K562 (cell line): Measurements from ENCODE around the gene C1orf21. TPM values are rescaled to one million over a fixed set of nuclear protein-coding genes. Genes with fewer than 3 reads are reported as not detected.
A peak's percentile ranks its signal among the peaks of the same experiment; 100 is the strongest.

Experiments
- ATAC-seq: fragments of 200-7000 bp; cut with Tn5 transposase; 3 replicates; pipeline ENCODE4 v1.9.1; 2020; ENCODE audit warnings: moderate library complexity
- BruUV-seq: library from RNA; stranded (reverse); fragments of 400-500 nt; replicated peaks from 2 replicates; lab custom pipeline; 2021; lab: Mats Ljungman, UMichigan
- CTCF ChIA-PET: fragments of 300-600 bp; formaldehyde crosslinking; extraction: SDS; loops from one replicate; lab custom pipeline; 2021; ENCODE audit warnings: low intra/inter-chr PET ratio; lab: Yijun Ruan, JAX
- POLR2A ChIA-PET: fragments of 300-600, 350-650 bp; sonication (Branson Sonifier 250); formaldehyde crosslinking; extraction: SDS; loops from one replicate; lab custom pipeline; 2021; ENCODE audit warnings: antibody characterized with exemption, inconsistent platforms; lab: Yijun Ruan, JAX
- DNase-seq, 4 experiments: peaks; one replicate each; pipeline versions ENCODE4 v3.0.0 to v3.0.0-alpha.2; 2011 to 2018; ENCODE audit warnings: low spot score in 3 of 4, mixed read lengths in 3 of 4; ENCODE audit errors: extremely low read depth in 1 of 4
- FAIRE-seq: peaks from 2 replicates; lab custom pipeline; 2011; peaks lifted over from hg19 to GRCh38; lab: Jason Lieb, UNC
- H2AFZ ChIP-seq: 2 replicates; pipeline ENCODE4 v1.6.0; 2011; ENCODE audit warnings: low read depth, low read length, control low read depth, inconsistent platforms
- H3K27ac ChIP-seq: fragments of 200-600 bp; 3 replicates; pipeline ENCODE4 v1.8.0; 2011; ENCODE audit warnings: low read depth, mild to moderate bottlenecking, control low read depth, inconsistent platforms, low read length, moderate library complexity, mixed read lengths; ENCODE audit errors: extremely low read depth
- H3K27me3 ChIP-seq, 2 experiments: fragments of 300-600 bp in 1 of 2; 2 replicates in 1 of 2; 3 replicates in 1 of 2; pipeline versions ENCODE4 v1.6.0 to v1.8.0; 2011; ENCODE audit warnings: inconsistent platforms in 2 of 2, low read length in 2 of 2, mild to moderate bottlenecking in 1 of 2, mixed read lengths in 1 of 2, moderate library complexity in 1 of 2; ENCODE audit not compliant: control insufficient read depth in 2 of 2, insufficient read depth in 2 of 2
- H3K36me3 ChIP-seq: fragments of 300-600 bp; 3 replicates; pipeline ENCODE4 v1.8.0; 2011; ENCODE audit warnings: mild to moderate bottlenecking, low read length, inconsistent platforms; ENCODE audit not compliant: control insufficient read depth, insufficient read depth
- H3K4me1 ChIP-seq, 2 experiments: fragments of 200-600 bp in 1 of 2; replicated peaks in 1 of 2; 2 replicates in 1 of 2; 3 replicates in 1 of 2; pipeline versions ENCODE4 v1.5.1 to v1.8.0; 2011; ENCODE audit warnings: inconsistent platforms in 2 of 2, low read length in 2 of 2, mild to moderate bottlenecking in 1 of 2, mixed read lengths in 1 of 2, moderate library complexity in 1 of 2; ENCODE audit not compliant: control insufficient read depth in 2 of 2, insufficient read depth in 2 of 2
- H3K4me2 ChIP-seq: 2 replicates; pipeline ENCODE4 v1.6.1; 2011; ENCODE audit warnings: low read length, control low read depth, inconsistent platforms, mixed read lengths; ENCODE audit not compliant: insufficient read depth
- H3K4me3 ChIP-seq: fragments of 200-600 bp; sonication (generic), shearing (Covaris generic); 2 replicates; pipeline ENCODE4 v1.5.1; 2016; ENCODE audit warnings: control low read depth, inconsistent platforms
- H3K79me2 ChIP-seq: fragments of 200-600 bp; 3 replicates; pipeline ENCODE4 v1.8.0; 2011; ENCODE audit warnings: low read length, inconsistent platforms; ENCODE audit not compliant: control insufficient read depth, insufficient read depth
- H3K9ac ChIP-seq, 2 experiments: 2 replicates each; pipeline versions ENCODE4 v1.6.0 to v1.6.1; 2011; ENCODE audit warnings: low read depth in 2 of 2, low read length in 2 of 2, control low read depth in 1 of 2, inconsistent platforms in 1 of 2, mild to moderate bottlenecking in 1 of 2, mixed read lengths in 1 of 2; ENCODE audit not compliant: insufficient read depth in 1 of 2
- H3K9me1 ChIP-seq: one replicate; pipeline ENCODE4 v1.6.0; 2011; ENCODE audit warnings: inconsistent platforms, mild to moderate bottlenecking, low read length, moderate library complexity; ENCODE audit not compliant: control insufficient read depth, insufficient read depth
- H3K9me3 ChIP-seq: replicated peaks from 2 replicates; pipeline ENCODE4 v1.5.1; 2011; ENCODE audit warnings: low read depth, low read length, inconsistent platforms; ENCODE audit not compliant: control insufficient read depth, insufficient read depth
- H4K20me1 ChIP-seq: replicated peaks from 2 replicates; pipeline ENCODE4 v1.6.1; 2011; ENCODE audit warnings: low read length, inconsistent platforms, mixed read lengths; ENCODE audit not compliant: control insufficient read depth, insufficient read depth
- CBFA2T3 ChIP-seq: fragments of 450-650 bp; IDR thresholded peaks from 2 replicates; pipeline ENCODE4 v1.6.1; 2017
- DLX4 ChIP-seq: fragments of 250-450 bp; sonication (Bioruptor Pico); IDR thresholded peaks from 2 replicates; pipeline ENCODE4 v1.6.1; 2021; ENCODE audit warnings: mild to moderate bottlenecking
- FOXA3 ChIP-seq, 2 experiments: fragments of 450-650 bp in 1 of 2; sonication (generic) in 1 of 2; formaldehyde crosslinking; IDR thresholded peaks in 1 of 2; conservative IDR thresholded peaks in 1 of 2; 2 replicates each; pipeline versions ENCODE4 v1.4.0 to v1.8.0; 2020 to 2022; ENCODE audit warnings: mild to moderate bottlenecking in 2 of 2, missing genetic modification reagents in 1 of 2
- LCOR ChIP-seq: sonication (generic); formaldehyde crosslinking; IDR thresholded peaks from 2 replicates; pipeline ENCODE4 v1.8.0; 2022; ENCODE audit warnings: mild to moderate bottlenecking, missing genetic modification reagents
- MNT ChIP-seq, 2 experiments: fragments of 450-650 bp; conservative IDR thresholded peaks; 2 replicates each; pipeline ENCODE4 v1.6.1; 2017; ENCODE audit warnings: mild to moderate bottlenecking in 2 of 2, moderate library complexity in 2 of 2
- TAL1 ChIP-seq: fragments of 450-650 bp; IDR thresholded peaks from 2 replicates; pipeline ENCODE4 v1.6.1; 2016; ENCODE audit warnings: mild to moderate bottlenecking
- TFAM ChIP-seq: fragments of 250-450 bp; sonication (Bioruptor Pico); conservative IDR thresholded peaks from 2 replicates; pipeline ENCODE4 v1.5.0; 2021; ENCODE audit warnings: mild to moderate bottlenecking, moderate library complexity
- TFAP4 ChIP-seq: sonication (generic); formaldehyde crosslinking; IDR thresholded peaks from 2 replicates; pipeline ENCODE4 v1.8.0; 2022; ENCODE audit warnings: missing genetic modification reagents, mild to moderate bottlenecking, moderate library complexity, borderline replicate concordance
- TSC22D4 ChIP-seq: fragments of 450-650 bp; IDR thresholded peaks from 2 replicates; pipeline ENCODE4 v1.6.1; 2016; ENCODE audit warnings: missing genetic modification characterization, missing biosample characterization, control low read depth
- ZBTB33 ChIP-seq: sonication (generic); formaldehyde crosslinking; IDR thresholded peaks from 2 replicates; pipeline ENCODE4 v1.8.1; 2023; ENCODE audit warnings: mild to moderate bottlenecking, missing genetic modification reagents
- ZNF134 ChIP-seq: fragments of 250-450 bp; sonication (Bioruptor Pico); conservative IDR thresholded peaks from 2 replicates; pipeline ENCODE4 v1.4.0; 2020
- ZNF239 ChIP-seq: fragments of 250-450 bp; sonication (Bioruptor Pico); IDR thresholded peaks from 2 replicates; pipeline ENCODE4 v1.4.0; 2020; ENCODE audit warnings: mild to moderate bottlenecking
- WGBS: fragments of 100-300 bp; shearing (Covaris generic); methylation state at CpG from one replicate; pipeline ENCODE4 v1.1.6; 2016; ENCODE audit warnings: low coverage, mixed read lengths; ENCODE audit not compliant: insufficient coverage; ENCODE audit errors: missing lambda C conversion rate; 5-methylcytosine and 5-hydroxymethylcytosine counted together
- in situ Hi-C: fragments of 300-500 bp; cut with MboI; formaldehyde crosslinking; loops from 4 replicates; pipeline ENCODE4 v1.15.0; 2018; ENCODE audit warnings: inconsistent platforms, mixed read lengths
- intact Hi-C: fragments of 100-400 bp; cut with micrococcal nuclease; formaldehyde crosslinking; loops from 2 replicates; pipeline ENCODE4 v1.14.2; 2022
- polyA plus RNA-seq, 8 experiments: library from polyadenylated mRNA; depleted of rRNA in 4 of 8; stranded (reverse) in 5 of 8; unstranded in 3 of 8; fragments of >200 nt; fragmentation: Nextera tagmentation in 2 of 8; fragmentation: Illumina TruSeq in 1 of 8; extraction: Ambion mirVana in 2 of 8; extraction: Trizol in 1 of 8; gene quantifications; 2 replicates each; pipeline versions ENCODE4 v1.2.1 to v1.2.3, GENCODE V29; 2011 to 2014; ENCODE audit warnings: inconsistent platforms in 1 of 8, missing spikeins in 1 of 8
- total RNA-seq, 7 experiments: library from RNA; depleted of rRNA in 6 of 7; stranded (reverse); fragments of >200 nt in 6 of 7; fragmentation: Illumina TruSeq in 2 of 7; extraction: Trizol in 2 of 7; gene quantifications; 2 replicates each; pipeline versions ENCODE4 v1.2.1 to v1.2.3, GENCODE V29; 2011 to 2021; ENCODE audit warnings: low replicate concordance in 1 of 7

C1orf21 gene
- total and polyA plus RNA-seq, 9 of the 15 experiments (the other 6 are each of a cell fraction or from before 2014, with no cell fraction given) = under 0.01 to 0.31 (median 0.07) TPM

- no peaks in the 10 kb centered on the region for H3K36me3 ChIP-seq
- H3K4me2 ChIP-seq = no peak overlapping the region
- ChIA-PET POLR2A (no interaction called here), CTCF (no interaction called here)
- WGBS = 2% methylated on average over 4 of the region's 4 CpGs
- DNase-seq (peak in 1 of 4 experiments; percentile 14), FAIRE-seq (no peak), ATAC-seq (peak; percentile 64)
- H3K79me2 ChIP-seq = no peaks in the 10 kb centered on the region
- intact Hi-C loops = loop anchor here (5.0 kb wide), 1 partner anchor 64 kb away; no protein-coding TSS in a partner anchor
- in situ Hi-C loops = no loop called here
- no peak overlapping the region for H3K4me3 ChIP-seq
- no peaks in the 10 kb centered on the region for H3K9me1 ChIP-seq
- H4K20me1 ChIP-seq = no peaks in the 10 kb centered on the region
- no peak overlapping the region for H2AFZ ChIP-seq
- no peaks in the 10 kb centered on the region for H3K9me3 ChIP-seq
- no peak overlapping the region for H3K9ac ChIP-seq
- BruUV-seq = no TSS peak
- peaks cover 7 to 14% of the 10 kb centered on the region in 2 experiments; a peak in 3 of 5 replicates for H3K27me3 ChIP-seq
- H3K4me1 ChIP-seq = no peaks in the 10 kb centered on the region; a peak in 1 of 5 replicates
- H3K27ac ChIP-seq = no peak overlapping the region
- TF ChIP-seq TFAP4 (CRISPR knock-in tag) = 0 out of 2 replicates have a peak, but pooled peaks have one; percentile 27
- TF ChIP-seq LCOR (CRISPR knock-in tag) = no peak
- no peak for TF ChIP-seq TFAM
- no peak for TF ChIP-seq MNT (conservative IDR thresholded peaks at IDR 0.05)
- TF ChIP-seq ZNF134 (CRISPR knock-in tag) = 0 out of 2 replicates have a peak, but pooled peaks have one; percentile 27
- 0 out of 4 replicates have a peak, but pooled peaks of 1 of the 2 experiments have one; percentile 33 for TF ChIP-seq FOXA3 (CRISPR knock-in tag; conservative IDR thresholded peaks at IDR 0.05 in 1 of 2, IDR thresholded peaks at IDR 0.05 in 1 of 2)
- no peak for TF ChIP-seq ZBTB33 (CRISPR knock-in tag)
- TF ChIP-seq TSC22D4 (tag) = no peak
- TF ChIP-seq CBFA2T3 = peak; percentile 46
- no peak; the same call in 1 of the 2 replicates for TF ChIP-seq TAL1
- no peak for TF ChIP-seq DLX4
- TF ChIP-seq ZNF239 (CRISPR knock-in tag) = no peak
Observed at GRCh38 chr1:184597650-184598357, 211.0 kb downstream of the C1orf21 start.
